Islet precursor cell (in vitro differentiated cells): ENCODE results near the gene PTPRM.

Source experiments
- DNase-seq: peaks from one replicate; pipeline ENCODE4 v3.0.0-alpha.2; 2018

The PTPRM gene

DNA sequence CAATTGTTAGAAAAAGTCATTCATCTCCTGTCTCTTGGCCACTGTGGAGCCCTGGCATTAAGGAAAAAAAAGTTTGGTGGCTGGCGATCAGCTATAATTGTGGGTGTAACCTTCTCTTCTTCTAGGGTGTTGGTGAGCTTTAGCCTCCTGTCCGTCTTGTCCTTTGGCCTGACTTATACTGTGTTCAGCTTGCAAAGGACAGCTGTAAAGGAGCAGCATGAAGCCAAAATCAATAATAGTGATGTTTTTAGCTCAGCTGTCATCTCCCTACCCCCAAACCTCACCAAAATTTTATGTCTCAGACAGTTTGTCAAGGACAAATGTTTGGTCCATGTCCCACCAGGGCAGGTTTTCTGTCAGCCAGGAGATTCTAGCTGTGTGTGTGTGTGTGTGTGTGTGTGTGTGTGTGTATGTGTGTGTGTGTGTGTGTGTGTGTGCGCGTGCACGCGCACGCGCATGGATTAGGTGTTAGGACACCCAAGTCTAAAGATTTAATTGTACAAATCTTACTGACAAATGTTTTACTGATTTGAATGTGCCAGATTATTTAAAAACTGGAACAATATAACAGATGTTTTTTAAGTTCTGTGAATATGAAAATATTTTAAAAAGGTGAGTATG is 109.2 kb downstream of the PTPRM start:
- DNase-seq, result no peak

DNA sequence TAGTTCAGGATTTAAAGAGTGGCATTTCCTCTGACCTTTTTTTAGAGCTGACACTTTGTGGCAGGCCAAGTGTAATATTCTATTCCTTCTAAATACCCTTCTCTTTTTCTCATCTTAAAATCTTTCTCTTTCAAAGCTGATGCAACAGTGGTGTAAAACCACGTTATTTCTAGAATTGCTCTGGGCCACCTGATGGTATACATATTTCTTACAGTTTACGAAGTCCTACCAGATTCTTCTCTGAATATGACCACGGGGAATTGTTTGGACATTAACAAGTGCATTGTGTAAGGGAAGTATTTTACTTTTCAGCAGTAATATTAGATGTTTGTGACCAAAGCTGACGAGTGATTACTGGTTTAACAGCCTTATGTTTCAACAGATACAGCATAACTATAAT is 109.9 kb downstream of the PTPRM start:
- DNase-seq, result no peak

GRCh38 chr18:7677424-7677823 is 110.3 kb downstream of the PTPRM start:
- DNase-seq, result no peak

- no peak for DNase-seq
Observed at GRCh38 chr18:7678389-7678788, 111.3 kb downstream of the PTPRM start.

DNA sequence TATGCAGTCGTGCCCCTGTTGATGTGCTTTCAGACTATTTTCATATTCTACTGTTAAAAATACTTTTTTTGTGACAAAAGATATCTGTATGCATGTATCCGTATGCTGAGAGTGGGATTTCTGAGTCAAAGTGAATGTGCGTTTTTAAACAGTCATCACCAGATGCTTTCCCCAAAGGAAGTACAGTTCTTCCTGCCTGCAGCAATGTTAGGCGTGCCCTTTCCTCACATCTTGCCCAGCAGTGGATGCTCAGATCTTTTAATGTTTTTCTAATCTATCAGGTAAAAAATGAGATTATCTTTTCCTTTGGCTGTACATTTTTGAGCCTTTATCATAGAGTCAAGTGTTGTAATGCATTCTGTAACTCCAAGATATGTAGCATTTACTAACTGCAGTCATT is 111.7 kb downstream of the PTPRM start:
- no peak for DNase-seq

DNA sequence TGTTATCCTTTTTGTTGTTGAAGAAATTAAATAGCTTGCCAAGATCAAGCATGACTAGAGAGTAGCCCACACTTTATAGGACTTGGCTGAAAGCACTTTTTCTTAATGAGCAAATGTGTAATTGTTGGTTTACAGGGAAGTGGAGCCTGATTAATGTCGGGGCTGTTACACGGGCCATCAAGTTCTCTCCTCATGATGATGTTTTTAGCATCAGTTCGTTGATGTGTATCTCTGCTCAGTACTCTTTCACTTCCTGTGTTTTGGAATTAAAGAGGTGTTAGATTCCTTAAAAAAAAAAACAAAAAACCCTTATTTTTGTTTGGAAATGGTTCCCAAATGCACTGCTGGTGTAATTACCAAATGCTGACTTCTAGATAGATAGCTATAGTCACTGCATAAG is 114.2 kb downstream of the PTPRM start:
- DNase-seq, result no peak

DNA sequence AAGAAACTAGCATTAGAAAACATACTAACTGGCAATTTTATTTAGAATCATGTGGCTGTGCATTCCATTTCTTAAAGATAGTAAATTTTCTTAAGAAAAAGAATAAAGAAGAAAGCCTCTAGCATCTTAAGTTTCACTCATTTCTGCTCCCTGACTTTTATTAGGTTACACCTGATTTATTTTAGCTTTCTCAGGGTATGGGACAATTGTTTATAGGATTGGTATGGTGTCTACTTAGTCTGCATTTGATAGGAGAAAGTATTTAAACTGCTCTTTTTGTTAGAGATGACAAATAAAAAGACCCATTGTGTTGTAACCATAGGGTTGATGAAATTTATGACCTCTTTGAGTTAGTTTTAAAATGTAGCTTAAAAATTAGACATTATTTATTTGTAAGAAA is 115.2 kb downstream of the PTPRM start:
- no peak for DNase-seq

GRCh38 chr18:7683753-7684152 is 116.6 kb downstream of the PTPRM start:
- peak; percentile 68 for DNase-seq

DNA sequence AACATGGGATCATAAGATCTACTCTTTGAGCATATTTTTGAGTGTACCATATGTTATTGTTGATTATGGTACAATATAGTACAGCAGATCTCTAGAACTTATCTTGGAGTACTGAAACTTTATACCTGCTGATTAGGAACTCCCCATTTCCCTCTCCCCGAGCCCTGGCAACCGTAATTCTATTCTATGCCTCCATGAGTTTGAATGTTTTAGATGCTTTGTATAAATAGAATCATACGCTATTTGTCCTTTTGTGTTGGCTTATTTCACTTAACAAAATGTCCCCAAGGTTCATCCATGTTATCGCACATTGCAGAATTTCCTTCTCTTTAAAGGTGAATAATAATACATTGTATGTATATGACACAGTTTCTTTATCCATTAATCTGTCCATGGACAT is 117.2 kb downstream of the PTPRM start:
- DNase-seq, result no peak

- DNase-seq, result peak; percentile 66
Observed at GRCh38 chr18:7684966-7685365, 117.8 kb downstream of the PTPRM start.

GRCh38 chr18:7686278-7686677 is 119.2 kb downstream of the PTPRM start:
- no peak for DNase-seq

- no peak for DNase-seq
Observed at GRCh38 chr18:7688580-7688979, 121.5 kb downstream of the PTPRM start.

GRCh38 chr18:7691206-7691605 is 124.1 kb downstream of the PTPRM start:
- no peak for DNase-seq

DNA sequence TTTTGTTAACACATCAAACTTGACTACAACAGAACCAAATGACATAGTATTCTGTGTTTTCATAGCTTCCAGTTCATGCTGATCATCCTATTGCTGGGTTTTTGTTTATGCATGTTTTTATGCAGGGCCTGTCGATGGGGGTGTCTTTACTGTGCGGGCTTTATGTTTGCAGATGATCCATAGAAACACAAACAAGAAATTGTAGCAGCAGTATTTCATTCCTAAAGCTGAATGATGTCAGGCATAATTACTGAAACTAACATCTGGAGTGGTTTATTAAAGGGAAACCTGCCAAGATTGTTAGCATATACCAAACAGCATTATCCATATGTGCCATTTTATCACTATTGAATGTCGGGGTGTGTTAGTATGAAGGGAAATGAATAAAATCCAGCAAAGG is 129.7 kb downstream of the PTPRM start:
- no peak for DNase-seq

- no peak for DNase-seq
Observed at GRCh38 chr18:7697306-7697705, 130.2 kb downstream of the PTPRM start.

DNA sequence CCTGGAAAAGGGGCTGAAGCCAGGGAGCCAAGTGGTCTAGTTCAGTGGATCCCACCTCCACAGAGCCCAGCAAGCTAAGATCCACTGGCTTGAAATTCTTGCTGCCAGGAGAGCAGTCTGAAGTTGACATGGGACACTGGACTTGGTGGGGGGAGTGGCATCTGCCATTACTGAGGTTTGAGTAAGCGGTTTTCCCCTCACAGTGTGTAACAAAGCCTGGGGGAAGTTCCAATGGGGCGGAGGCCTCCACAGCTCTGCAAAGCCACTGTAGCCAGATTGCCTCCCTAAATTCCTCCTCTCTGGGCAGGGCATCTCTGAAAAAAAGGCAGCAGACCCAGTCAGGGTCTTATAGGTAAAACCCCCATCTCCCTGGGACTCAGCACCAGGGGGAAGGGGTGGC is 144.4 kb downstream of the PTPRM start:
- DNase-seq, result no peak

- no peak for DNase-seq
Observed at GRCh38 chr18:7720395-7720794, 153.3 kb downstream of the PTPRM start.

DNA sequence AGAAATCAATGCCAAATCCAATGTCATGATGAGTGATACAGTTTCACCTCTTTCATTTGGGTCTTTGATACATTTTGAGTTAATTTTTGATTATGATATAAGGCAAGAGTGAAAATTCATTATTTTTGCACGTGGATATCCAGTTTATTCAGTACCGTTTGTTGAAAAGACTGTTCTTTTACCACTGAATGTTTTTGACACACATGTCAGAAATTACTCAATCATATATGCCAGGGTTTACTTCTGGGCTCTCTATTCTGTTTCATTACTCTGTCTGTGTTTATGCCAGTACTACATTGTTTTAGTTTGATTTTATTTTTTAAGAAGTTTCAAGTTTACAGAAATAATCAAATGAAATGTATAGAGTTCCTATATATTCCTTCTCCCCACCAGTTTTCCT is 154.4 kb downstream of the PTPRM start:
- DNase-seq, result no peak

DNA sequence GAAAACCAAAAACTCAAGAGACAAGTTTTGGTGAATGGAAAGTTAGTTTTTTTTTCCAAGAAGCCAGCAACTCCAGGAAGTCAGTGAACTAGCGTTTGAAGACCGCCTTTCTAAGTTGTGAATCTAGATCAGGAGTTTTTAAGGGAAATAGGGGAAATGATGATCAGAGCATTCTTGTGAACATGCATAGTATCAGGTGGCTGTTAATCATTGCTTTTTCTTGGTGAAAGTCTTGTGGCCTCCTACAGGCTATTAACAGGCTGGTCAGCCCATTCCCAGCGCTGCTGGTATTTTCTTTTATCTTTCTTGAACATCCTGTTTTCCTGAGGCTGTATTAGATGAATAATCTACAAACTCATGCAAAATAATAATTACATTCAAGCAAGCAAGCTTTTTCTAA is 155.8 kb downstream of the PTPRM start:
- no peak for DNase-seq

DNA sequence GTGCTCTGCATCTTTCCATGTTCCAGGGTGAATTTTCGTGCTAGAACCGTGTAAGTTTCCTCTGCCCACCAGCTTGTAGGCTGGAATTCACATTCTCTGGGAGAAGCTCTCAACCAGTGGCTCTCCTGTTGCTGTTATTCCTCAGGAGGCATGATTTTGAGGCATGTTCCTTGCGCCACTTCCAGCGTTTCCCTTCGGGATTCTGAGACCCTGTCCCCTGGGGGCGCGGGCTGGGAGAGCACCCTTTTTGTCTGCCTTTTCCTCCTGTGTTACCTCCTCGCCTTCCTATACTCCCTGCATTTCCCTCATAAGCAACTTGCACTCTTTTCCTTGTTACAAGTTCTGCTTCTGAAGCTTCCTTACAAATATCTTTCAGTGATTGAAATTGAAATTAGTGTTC is 156.4 kb downstream of the PTPRM start:
- peak; percentile 70 for DNase-seq

DNA sequence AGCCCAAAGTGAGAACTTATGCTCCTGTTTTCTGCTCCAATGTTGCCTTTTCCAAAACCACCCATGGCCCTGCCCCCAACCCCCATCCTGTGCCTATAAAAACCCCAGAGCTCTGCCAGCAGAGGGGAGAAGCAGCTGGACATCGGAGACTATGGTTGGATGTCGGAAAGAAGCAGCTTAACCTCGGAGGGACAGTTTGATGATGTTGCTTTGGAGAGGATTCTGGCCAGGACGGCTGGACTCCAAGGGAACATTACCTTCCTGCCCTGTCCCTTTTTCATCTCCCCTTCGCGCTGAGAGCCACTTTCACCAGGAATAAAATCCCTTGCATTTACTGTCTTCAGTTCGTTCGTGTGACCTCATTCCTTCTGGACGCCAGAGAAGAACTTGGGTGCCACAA is 158.4 kb downstream of the PTPRM start:
- no peak for DNase-seq

- DNase-seq, result no peak
Observed at GRCh38 chr18:7725897-7726296, 158.8 kb downstream of the PTPRM start.

GRCh38 chr18:7726522-7726921 is 159.4 kb downstream of the PTPRM start:
- no peak for DNase-seq

DNA sequence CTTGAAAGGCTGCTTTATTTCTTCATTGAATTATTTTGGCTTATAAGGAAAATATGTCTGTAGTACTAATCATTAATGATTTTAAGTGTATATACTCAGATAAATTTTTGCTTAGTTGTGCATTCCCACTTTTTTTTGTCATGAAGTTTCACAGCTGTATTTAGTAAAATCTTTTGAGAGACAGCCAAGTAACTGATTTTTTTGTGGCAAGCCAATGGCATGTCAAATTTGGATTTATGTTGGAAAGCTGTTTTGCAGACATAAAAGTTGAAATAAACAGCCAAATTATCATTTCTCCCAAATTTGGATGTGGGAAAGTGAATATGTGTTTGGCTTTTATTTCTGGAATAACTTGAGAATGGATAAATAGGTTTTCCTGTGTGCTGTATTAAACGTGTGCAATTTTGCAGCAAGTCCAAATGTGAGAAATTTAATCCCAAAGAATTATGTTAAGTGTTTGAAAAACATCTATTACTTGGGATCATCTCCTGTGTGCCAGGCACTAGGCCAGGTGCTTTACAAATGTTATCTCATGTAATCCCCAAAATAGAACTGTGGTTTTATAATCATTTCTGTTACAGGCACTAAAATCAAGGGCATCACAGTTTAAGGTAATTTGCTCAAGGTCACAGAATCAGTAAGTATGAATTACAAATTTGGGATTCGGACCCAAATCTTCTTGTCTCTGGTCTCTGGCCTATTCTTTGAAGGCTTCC is 160.4 kb downstream of the PTPRM start:
- DNase-seq, result no peak

- DNase-seq, result peak; percentile 83
Observed at GRCh38 chr18:7728297-7728696, 161.2 kb downstream of the PTPRM start.
